ENCODE data around the gene EFHC1.
"Not testable (repeated sequence)": the region's sequence is repeated elsewhere in the genome, so short reads cannot be mapped to it uniquely, and the experiment has no call there.

EFHC1 gene

DNA sequence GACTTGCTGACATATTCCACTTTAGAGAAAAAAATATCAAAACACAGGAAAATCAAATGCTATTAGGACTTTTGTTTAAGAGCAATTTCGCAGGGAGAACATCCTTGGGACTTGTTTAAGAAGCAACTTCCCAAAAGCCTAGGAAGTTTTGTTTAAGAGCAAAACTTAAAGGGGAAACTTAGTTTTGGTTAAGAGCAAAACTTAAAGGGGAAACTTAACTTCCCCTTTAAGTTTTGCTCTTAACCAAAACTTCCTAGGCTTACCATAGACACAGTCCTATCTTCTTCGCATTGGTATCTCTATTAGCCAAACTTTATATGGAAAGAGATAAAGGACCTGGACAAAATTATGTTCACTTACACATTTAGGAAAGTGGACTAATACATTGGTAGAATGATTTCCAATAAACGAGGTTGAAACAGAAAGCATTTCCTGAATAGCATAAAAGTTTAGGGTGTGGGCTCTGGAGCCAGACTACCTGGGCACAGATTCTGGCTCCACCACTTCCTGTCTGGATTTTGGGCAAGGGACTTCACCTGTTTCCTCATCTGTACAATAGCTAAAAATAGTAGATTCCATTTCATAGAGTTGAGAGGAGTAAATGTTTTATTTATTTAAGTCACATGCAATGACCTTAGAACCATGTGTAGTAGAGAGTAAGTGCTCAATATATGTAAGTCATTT is 42.5 kb upstream of the EFHC1 start:
- H3K4me3 ChIP-seq (ENCODE audit: low read depth, low read length) = no peak overlapping the region
- TF ChIP-seq, protein P1, sequence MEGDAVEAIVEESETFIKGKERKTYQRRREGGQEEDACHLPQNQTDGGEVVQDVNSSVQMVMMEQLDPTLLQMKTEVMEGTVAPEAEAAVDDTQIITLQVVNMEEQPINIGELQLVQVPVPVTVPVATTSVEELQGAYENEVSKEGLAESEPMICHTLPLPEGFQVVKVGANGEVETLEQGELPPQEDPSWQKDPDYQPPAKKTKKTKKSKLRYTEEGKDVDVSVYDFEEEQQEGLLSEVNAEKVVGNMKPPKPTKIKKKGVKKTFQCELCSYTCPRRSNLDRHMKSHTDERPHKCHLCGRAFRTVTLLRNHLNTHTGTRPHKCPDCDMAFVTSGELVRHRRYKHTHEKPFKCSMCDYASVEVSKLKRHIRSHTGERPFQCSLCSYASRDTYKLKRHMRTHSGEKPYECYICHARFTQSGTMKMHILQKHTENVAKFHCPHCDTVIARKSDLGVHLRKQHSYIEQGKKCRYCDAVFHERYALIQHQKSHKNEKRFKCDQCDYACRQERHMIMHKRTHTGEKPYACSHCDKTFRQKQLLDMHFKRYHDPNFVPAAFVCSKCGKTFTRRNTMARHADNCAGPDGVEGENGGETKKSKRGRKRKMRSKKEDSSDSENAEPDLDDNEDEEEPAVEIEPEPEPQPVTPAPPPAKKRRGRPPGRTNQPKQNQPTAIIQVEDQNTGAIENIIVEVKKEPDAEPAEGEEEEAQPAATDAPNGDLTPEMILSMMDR (IDR thresholded peaks at IDR 0.05; ENCODE audit: low read depth, low read length) = no peak

DNA sequence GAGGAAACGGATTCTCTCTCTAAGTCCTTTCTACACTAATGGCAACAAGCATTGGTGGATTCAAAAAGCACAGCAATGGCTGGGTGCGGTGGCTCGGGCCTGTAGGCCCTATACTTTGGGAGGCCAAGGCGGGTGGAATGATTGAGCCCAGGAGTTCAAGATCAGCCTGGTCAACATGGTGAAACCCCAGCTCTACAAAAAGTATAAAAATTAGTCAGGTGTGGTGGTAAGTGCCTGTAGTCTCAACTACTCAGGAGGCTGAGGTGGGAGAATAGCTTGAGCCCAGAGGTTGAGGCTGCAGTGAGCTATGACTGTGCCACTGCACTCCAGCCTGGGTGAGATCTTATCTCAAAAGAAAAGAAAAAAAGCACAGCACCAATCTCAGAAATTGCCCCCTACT is 38.9 kb upstream of the EFHC1 start:
- TF ChIP-seq, protein P1 (IDR thresholded peaks at IDR 0.05; ENCODE audit: low read depth, low read length) = no peak
- no peak overlapping the region for H3K4me3 ChIP-seq (ENCODE audit: low read depth, low read length)

DNA sequence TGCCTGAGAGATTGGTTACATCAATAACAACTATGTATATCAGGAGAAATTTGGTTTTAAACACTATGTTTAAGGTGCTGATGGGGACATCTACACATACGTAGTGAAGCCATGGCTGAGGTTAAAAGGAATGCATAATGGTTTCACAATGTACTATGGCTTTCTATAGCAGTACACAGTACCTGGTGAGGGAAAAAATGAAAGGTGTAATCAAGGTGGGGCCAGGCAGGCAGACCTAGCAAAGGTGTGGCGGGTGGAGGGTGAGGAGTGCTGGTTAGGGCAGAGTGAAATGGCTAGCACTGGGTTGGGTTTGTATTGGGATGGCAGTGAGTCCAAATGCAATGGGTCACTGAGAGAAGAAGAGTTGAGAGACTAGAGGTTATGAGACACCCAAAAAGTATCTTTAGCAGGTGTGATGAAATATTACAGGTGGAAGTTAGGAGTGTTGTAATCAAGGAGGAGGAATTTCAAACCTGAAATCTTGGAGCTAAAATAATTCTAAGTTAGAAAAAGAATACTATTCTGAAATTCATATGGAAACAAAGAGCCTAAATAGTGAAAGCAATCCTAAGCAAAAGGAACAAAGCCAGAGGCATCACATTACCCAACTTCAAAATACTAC is 35.9 kb upstream of the EFHC1 start:
- no peak overlapping the region for H3K4me3 ChIP-seq (ENCODE audit: low read depth, low read length)
- TF ChIP-seq, protein P1 (IDR thresholded peaks at IDR 0.05; ENCODE audit: low read depth, low read length) = no peak

DNA sequence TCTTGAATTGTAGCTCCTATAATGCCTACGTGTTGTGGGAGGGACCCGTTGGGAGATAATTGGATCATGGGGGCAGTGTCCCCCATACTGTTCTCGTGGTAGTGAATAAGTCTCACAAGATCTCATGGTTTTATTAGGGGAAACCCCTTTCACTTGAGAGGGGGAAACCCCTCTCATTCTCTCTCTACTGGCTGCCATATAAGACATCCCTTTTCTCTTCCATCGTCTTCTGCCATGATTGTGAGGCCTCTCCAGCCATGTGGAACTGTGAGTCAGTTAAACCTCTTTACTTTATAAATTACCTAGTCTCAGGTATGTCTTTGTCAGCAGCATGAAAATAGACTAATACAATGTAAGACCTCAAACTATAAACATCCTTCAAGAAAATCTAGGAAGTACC is 35.1 kb upstream of the EFHC1 start:
- TF ChIP-seq, protein P1 (IDR thresholded peaks at IDR 0.05; ENCODE audit: low read depth, low read length) = no peak
- H3K4me3 ChIP-seq (ENCODE audit: low read depth, low read length) = no peak overlapping the region

DNA sequence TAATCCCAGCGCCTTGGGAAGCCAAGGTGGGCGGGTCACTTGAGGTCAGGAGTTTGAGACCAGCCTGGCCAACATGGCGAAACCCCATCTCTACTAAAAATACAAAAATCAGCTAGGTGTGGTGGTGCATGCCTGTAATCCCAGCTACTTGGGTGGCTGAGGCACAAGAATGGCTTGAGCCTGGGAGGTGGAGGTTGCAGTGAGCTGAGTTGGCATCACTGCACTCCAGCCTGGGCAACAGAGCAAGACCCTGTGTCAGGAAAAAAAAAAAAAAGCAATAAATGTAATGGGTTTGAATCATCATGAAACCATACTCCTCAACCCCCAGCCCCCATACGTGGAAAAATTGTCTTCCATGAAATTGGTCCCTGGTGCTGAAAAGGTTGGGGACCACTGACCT is 32.0 kb upstream of the EFHC1 start:
- H3K4me3 ChIP-seq (ENCODE audit: low read depth, low read length) = not testable (repeated sequence)

DNA sequence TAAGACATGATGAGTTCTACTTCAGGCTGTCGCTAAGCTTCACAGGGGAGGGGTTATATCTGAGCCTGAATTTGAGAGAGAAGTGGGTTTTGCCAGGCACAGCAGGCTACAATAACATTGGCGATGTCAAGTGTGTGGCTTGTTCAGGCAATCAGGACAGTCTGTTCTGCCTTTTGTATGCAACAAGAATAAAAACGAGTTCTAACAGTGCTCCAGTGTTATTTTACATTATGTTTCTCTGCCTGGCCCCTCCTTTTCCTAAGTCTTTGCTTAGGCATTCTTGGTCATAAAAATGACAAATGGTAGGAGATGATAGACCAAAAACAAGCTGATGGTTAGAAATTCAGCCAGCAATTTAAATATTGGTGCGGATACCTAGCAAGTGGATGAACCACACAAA is 31.4 kb upstream of the EFHC1 start:
- TF ChIP-seq, protein P1 (IDR thresholded peaks at IDR 0.05; ENCODE audit: low read depth, low read length) = no peak
- no peak overlapping the region for H3K4me3 ChIP-seq (ENCODE audit: low read depth, low read length)

DNA sequence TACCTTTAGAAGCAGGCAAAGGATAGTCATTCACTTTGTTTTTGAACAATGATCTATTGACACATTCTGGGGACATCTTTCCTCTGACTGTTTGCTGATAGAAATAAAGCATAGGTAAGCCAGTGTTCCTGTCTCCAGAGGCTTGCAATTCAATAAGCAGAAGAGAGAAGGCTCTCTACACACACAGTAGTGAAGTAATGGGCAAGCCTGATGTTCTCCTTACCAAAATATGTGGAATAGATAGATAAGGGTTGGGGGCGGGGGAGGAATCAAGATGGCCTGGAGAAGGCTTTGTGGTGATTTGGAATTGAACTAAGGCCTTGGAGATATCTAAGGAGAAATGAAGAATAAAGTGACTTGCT is 30.9 kb upstream of the EFHC1 start:
- TF ChIP-seq, protein P1 (IDR thresholded peaks at IDR 0.05; ENCODE audit: low read depth, low read length) = no peak
- H3K4me3 ChIP-seq (ENCODE audit: low read depth, low read length) = no peak overlapping the region

All from WI38 (cell line).